Neural cell (in vitro differentiated cells): ENCODE measurements around the gene SLC20A1. TPM values are rescaled to one million over a fixed set of nuclear protein-coding genes. Genes with fewer than 3 reads are reported as not detected.

Source experiments
- H2AFZ ChIP-seq: fragments of 200-600, 300-800 bp; sonication (generic), shearing (Covaris generic); 2 replicates; pipeline ENCODE4 v1.6.0; 2014; ENCODE audit warnings: low read depth, mild to moderate bottlenecking, antibody characterized with exemption, low read length, moderate library complexity
- H3F3A ChIP-seq: fragments of 200-600 bp; shearing (Covaris generic); 2 replicates; pipeline ENCODE4 v1.6.1; 2016; ENCODE audit warnings: mild to moderate bottlenecking, moderate library complexity, mixed read lengths, antibody characterized with exemption, low read length; ENCODE audit not compliant: insufficient read depth, poor library complexity, severe bottlenecking
- H3K27ac ChIP-seq: fragments of 200-600, 300-800 bp; sonication (generic), shearing (Covaris generic); 2 replicates; pipeline ENCODE4 v1.5.1; 2014; ENCODE audit warnings: mild to moderate bottlenecking, low read length, moderate library complexity
- H3K27me3 ChIP-seq: fragments of 300-800, 200-600 bp; sonication (generic), shearing (Covaris generic); 2 replicates; pipeline ENCODE4 v1.6.0; 2014; ENCODE audit warnings: mild to moderate bottlenecking, low read depth, low read length, moderate library complexity; ENCODE audit not compliant: insufficient read depth
- H3K36me3 ChIP-seq: fragments of 300-800, 200-600 bp; sonication (generic), shearing (Covaris generic); 2 replicates; pipeline ENCODE4 v1.5.1; 2014; ENCODE audit warnings: mild to moderate bottlenecking, antibody characterized with exemption, low read length, moderate library complexity; ENCODE audit not compliant: insufficient read depth
- H3K4me2 ChIP-seq: fragments of 300-800, 200-600 bp; sonication (generic), shearing (Covaris generic); 2 replicates; pipeline ENCODE4 v1.6.0; 2014; ENCODE audit warnings: mild to moderate bottlenecking, low read length
- H3K4me3 ChIP-seq: fragments of 300-800, 200-600 bp; sonication (generic), shearing (Covaris generic); 2 replicates; pipeline ENCODE4 v1.5.1; 2014; ENCODE audit warnings: mild to moderate bottlenecking, low read length, moderate library complexity
- H3K79me2 ChIP-seq: fragments of 200-600 bp; shearing (Covaris generic); replicated peaks from 2 replicates; pipeline ENCODE4 v1.6.0; 2014; ENCODE audit warnings: mild to moderate bottlenecking, low read length, moderate library complexity; ENCODE audit not compliant: insufficient read depth
- H3K9ac ChIP-seq: fragments of 300-800, 200-600 bp; sonication (generic), shearing (Covaris generic); 2 replicates; pipeline ENCODE4 v1.6.1; 2016; ENCODE audit warnings: mild to moderate bottlenecking, low read length, mixed read lengths
- H3K9me2 ChIP-seq: fragments of 200-600 bp; shearing (Covaris generic); 2 replicates; pipeline ENCODE4 v1.6.1; 2016; ENCODE audit warnings: mild to moderate bottlenecking, low read length, mixed read lengths; ENCODE audit not compliant: insufficient read depth
- H3K9me3 ChIP-seq: fragments of 200-600, 300-800 bp; sonication (generic), shearing (Covaris generic); 2 replicates; pipeline ENCODE4 v1.6.1; 2016; ENCODE audit warnings: mild to moderate bottlenecking, mixed run types, low read length, moderate library complexity, mixed read lengths
- H4K20me1 ChIP-seq: fragments of 200-600 bp; shearing (Covaris generic); 2 replicates; pipeline ENCODE4 v1.6.1; 2016; ENCODE audit warnings: mild to moderate bottlenecking, mixed run types; ENCODE audit not compliant: insufficient read depth
- CTCF ChIP-seq: fragments of 450-650 bp; IDR thresholded peaks from 2 replicates; pipeline ENCODE4 v1.5.1; 2014; ENCODE audit warnings: antibody characterized with exemption, mild to moderate bottlenecking, moderate library complexity; ENCODE audit not compliant: poor library complexity, severe bottlenecking
- EP300 ChIP-seq: fragments of 450-650 bp; conservative IDR thresholded peaks from 2 replicates; pipeline ENCODE4 v1.6.1; 2014; ENCODE audit warnings: antibody characterized with exemption, mild to moderate bottlenecking, moderate library complexity; ENCODE audit not compliant: poor library complexity, severe bottlenecking
- EZH2 ChIP-seq: fragments of 200-600, 300-800 bp; shearing (Covaris generic), sonication (generic); IDR thresholded peaks from 2 replicates; pipeline ENCODE4 v1.6.1; 2014; ENCODE audit warnings: antibody characterized with exemption, low read length, borderline replicate concordance, mild to moderate bottlenecking; ENCODE audit not compliant: insufficient read depth, poor library complexity, severe bottlenecking
- MXI1 ChIP-seq: fragments of 450-650 bp; conservative IDR thresholded peaks from 2 replicates; pipeline ENCODE4 v1.6.1; 2014; ENCODE audit warnings: antibody characterized with exemption, mild to moderate bottlenecking; ENCODE audit not compliant: poor library complexity, severe bottlenecking
- POLR2AphosphoS5 ChIP-seq: IDR thresholded peaks from 2 replicates; pipeline ENCODE4 v1.6.1; 2012
- RAD21 ChIP-seq: fragments of 450-650 bp; conservative IDR thresholded peaks from 2 replicates; pipeline ENCODE4 v1.6.1; 2014; ENCODE audit warnings: antibody characterized with exemption, mild to moderate bottlenecking, moderate library complexity
- REST ChIP-seq: IDR thresholded peaks from 2 replicates; pipeline ENCODE4 v1.6.1; 2012; ENCODE audit warnings: borderline replicate concordance
- SMC3 ChIP-seq: fragments of 450-650 bp; conservative IDR thresholded peaks from 2 replicates; pipeline ENCODE4 v1.6.1; 2014; ENCODE audit warnings: antibody characterized with exemption, mild to moderate bottlenecking, moderate library complexity; ENCODE audit not compliant: poor library complexity
- TAF1 ChIP-seq: IDR thresholded peaks from 2 replicates; pipeline ENCODE4 v1.6.1; 2012; ENCODE audit warnings: low read depth
- polyA plus RNA-seq: library from polyadenylated mRNA; depleted of rRNA; stranded (reverse); fragments of >200 nt; gene quantifications from 2 replicates; pipeline ENCODE4 v1.2.3, GENCODE V29; 2014

The SLC20A1 gene
- polyA plus RNA-seq, 1 donor from 2014 or later: 61.4 TPM

GRCh38 chr2:112643488-112643887, 2.3 kb upstream of the SLC20A1 start:
- TF ChIP-seq CTCF: no peak
- no peak for TF ChIP-seq RAD21
- no peak for TF ChIP-seq TAF1
- no peak for TF ChIP-seq SMC3
- TF ChIP-seq EZH2: no peak
- TF ChIP-seq EP300: no peak
- no peak for TF ChIP-seq POLR2AphosphoS5
- TF ChIP-seq MXI1: no peak
- no peak for TF ChIP-seq REST
- Histone ChIP-seq H3K36me3 (peaks cover 7% of the 10 kb centered on the region), H3K79me2 (peaks cover 19% of the 10 kb centered on the region), H2AFZ (no peak overlapping the region), H3K9me3 (no peaks in the 10 kb centered on the region), H3F3A (no peaks in the 10 kb centered on the region), H3K9me2 (no peaks in the 10 kb centered on the region), H3K9ac (no peak overlapping the region), H3K27ac (no peak overlapping the region), H3K4me3 (no peak overlapping the region), H4K20me1 (no peaks in the 10 kb centered on the region), H3K27me3 (no peaks in the 10 kb centered on the region), H3K4me2 (no peak overlapping the region)

- Histone ChIP-seq H4K20me1 (no peaks in the 10 kb centered on the region), H3K4me3 (peak overlapping the region; percentile 93), H3K79me2 (peaks cover 27% of the 10 kb centered on the region), H3F3A (no peaks in the 10 kb centered on the region), H3K36me3 (peaks cover 7% of the 10 kb centered on the region), H3K27ac (no peak overlapping the region), H3K9me3 (no peaks in the 10 kb centered on the region), H3K9me2 (no peaks in the 10 kb centered on the region), H3K9ac (peak overlapping the region; percentile 73), H3K4me2 (peak overlapping the region; percentile 84), H2AFZ (no peak overlapping the region), H3K27me3 (no peaks in the 10 kb centered on the region)
- TF ChIP-seq RAD21 (no peak), MXI1 (no peak)
Measured at GRCh38 chr2:112644155-112644932, 1.4 kb upstream of the SLC20A1 start.
